Type B pancreatic cell (in vitro differentiated cells): Measurements from ENCODE around the gene BMP8A. TPM values are rescaled to one million over a fixed set of nuclear protein-coding genes. Genes with fewer than 3 reads are reported as not detected.

ENCODE experiments used
- DNase-seq: peaks from one replicate; pipeline ENCODE4 v3.0.0; 2021; ENCODE audit warnings: mixed read lengths; ENCODE audit not compliant: unreplicated experiment; ENCODE audit errors: extremely low spot score
- H3K27ac Mint-ChIP-seq: 2 replicates; pipeline ENCODE4 v1.8.0; 2021; ENCODE audit warnings: mild to moderate bottlenecking, mixed read lengths
- H3K27me3 Mint-ChIP-seq: 2 replicates; pipeline ENCODE4 v1.8.0; 2021; ENCODE audit warnings: mixed read lengths
- H3K36me3 Mint-ChIP-seq: 2 replicates; pipeline ENCODE4 v1.8.0; 2021; ENCODE audit warnings: mixed read lengths
- H3K4me1 Mint-ChIP-seq: one replicate; pipeline ENCODE4 v1.8.0; 2021; ENCODE audit warnings: mixed read lengths; ENCODE audit not compliant: unreplicated experiment
- H3K4me3 Mint-ChIP-seq: 2 replicates; pipeline ENCODE4 v1.8.0; 2021; ENCODE audit warnings: mild to moderate bottlenecking, mixed read lengths
- H3K9me3 Mint-ChIP-seq: 2 replicates; pipeline ENCODE4 v1.8.0; 2021; ENCODE audit warnings: mixed read lengths
- CTCF ChIP-seq: fragments of 200-600 bp; sonication (generic); conservative IDR thresholded peaks from 2 replicates; pipeline ENCODE4 v1.5.0; 2021; ENCODE audit warnings: antibody characterized with exemption, mild to moderate bottlenecking
- total RNA-seq: library from RNA; stranded (reverse); gene quantifications from 2 replicates; pipeline ENCODE4 v1.2.1, GENCODE V29; 2021; ENCODE audit warnings: low replicate concordance

BMP8A gene
- total RNA-seq, 1 donor from 2014 or later, result 1.1 TPM

- Mint-ChIP-seq H3K27me3 (no peaks in the 10 kb centered on the region), H3K4me1 (no peaks in the 10 kb centered on the region), H3K27ac (no peak overlapping the region), H3K4me3 (no peak overlapping the region), H3K9me3 (no peaks in the 10 kb centered on the region), H3K36me3 (peaks cover 41% of the 10 kb centered on the region)
- no peak for DNase-seq
- TF ChIP-seq CTCF, result no peak
Measured at GRCh38 chr1:39452081-39452480, 39.4 kb upstream of the BMP8A start.

GRCh38 chr1:39452540-39452939 is 38.9 kb upstream of the BMP8A start:
- Mint-ChIP-seq H3K27me3 (no peaks in the 10 kb centered on the region), H3K36me3 (peaks cover 45% of the 10 kb centered on the region), H3K9me3 (no peaks in the 10 kb centered on the region), H3K27ac (no peak overlapping the region), H3K4me3 (no peak overlapping the region), H3K4me1 (no peaks in the 10 kb centered on the region)
- no peak for TF ChIP-seq CTCF
- DNase-seq, result no peak

- TF ChIP-seq CTCF, result no peak
Measured at GRCh38 chr1:39453603-39454002, 37.8 kb upstream of the BMP8A start.

GRCh38 chr1:39458991-39459390 is 32.4 kb upstream of the BMP8A start:
- DNase-seq, result no peak
- Mint-ChIP-seq H3K4me3 (no peak overlapping the region), H3K4me1 (no peaks in the 10 kb centered on the region), H3K9me3 (no peaks in the 10 kb centered on the region), H3K36me3 (peaks cover 59% of the 10 kb centered on the region), H3K27me3 (no peaks in the 10 kb centered on the region), H3K27ac (no peak overlapping the region)
- no peak for TF ChIP-seq CTCF

More at GRCh38 chr1:39453603-39454002, 37.8 kb upstream of the BMP8A start:
- DNase-seq, result no peak
- no peaks in the 10 kb centered on the region for H3K4me1 Mint-ChIP-seq
- no peak overlapping the region for H3K27ac Mint-ChIP-seq
- H3K36me3 Mint-ChIP-seq, result peaks cover 44% of the 10 kb centered on the region
- no peaks in the 10 kb centered on the region for H3K27me3 Mint-ChIP-seq
- no peaks in the 10 kb centered on the region for H3K9me3 Mint-ChIP-seq
- H3K4me3 Mint-ChIP-seq, result no peak overlapping the region

GRCh38 chr1:39462074-39462473 is 29.4 kb upstream of the BMP8A start:
- no peak for DNase-seq
- Mint-ChIP-seq H3K9me3 (no peaks in the 10 kb centered on the region), H3K36me3 (peaks cover 50% of the 10 kb centered on the region), H3K4me1 (no peaks in the 10 kb centered on the region), H3K4me3 (no peak overlapping the region), H3K27me3 (no peaks in the 10 kb centered on the region), H3K27ac (no peak overlapping the region)
- no peak for TF ChIP-seq CTCF
